HG03196 (cell line): ENCODE measurements around the gene TNFRSF6B.

ENCODE experiments used
- ATAC-seq: cut with Tn5 transposase; IDR thresholded peaks from one replicate; pipeline ENCODE4 v1.9.1; 2021; ENCODE audit not compliant: unreplicated experiment

Gene TNFRSF6B

DNA sequence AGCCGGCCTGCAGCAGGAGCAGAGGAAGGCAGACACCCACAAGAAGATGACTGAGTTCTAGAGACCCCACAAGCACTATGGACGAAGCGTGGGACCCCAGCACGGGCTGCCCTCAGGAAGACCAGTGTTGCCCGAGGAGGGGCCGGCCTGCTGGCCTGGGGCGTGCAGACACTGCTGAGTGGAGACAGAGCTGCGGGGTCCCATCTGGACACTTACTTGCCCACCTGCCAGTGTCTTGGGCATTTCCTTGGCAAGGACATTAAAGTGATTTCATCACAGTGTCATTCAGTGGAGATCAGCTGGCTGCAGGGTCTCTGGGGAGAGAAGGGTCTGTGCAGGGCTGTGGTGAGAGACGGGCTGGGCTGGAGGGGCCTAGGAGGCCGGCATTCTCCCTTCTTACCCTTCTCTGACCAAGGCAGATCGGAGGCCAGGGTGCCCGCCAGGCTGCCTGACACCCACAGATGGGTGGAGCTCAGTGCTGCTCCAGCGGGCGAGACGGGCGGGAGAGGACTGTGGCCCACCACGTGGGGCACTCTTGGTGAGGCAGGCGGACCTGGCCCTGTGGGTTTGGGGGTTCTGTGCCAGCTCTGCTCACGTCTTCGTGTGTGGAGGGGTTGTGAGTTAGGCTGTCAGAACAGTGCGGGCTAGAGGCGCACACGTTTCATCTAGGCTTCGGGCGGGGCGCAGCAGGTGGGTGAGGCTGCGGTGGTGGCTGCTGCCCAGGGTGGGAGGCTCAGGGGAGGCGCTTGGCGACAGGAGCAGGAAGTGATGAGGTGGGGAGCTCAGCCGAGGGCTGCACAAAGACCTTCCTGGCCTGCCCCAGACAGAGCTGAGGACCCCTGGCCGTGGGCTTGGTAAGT lies 39.6 kb downstream of the TNFRSF6B start, which contains the start of gene LIME1:
LIME1 (plus strand) TSS at position 806 of the 860 bp plus-strand sequence. CDS start 886 bp downstream, outside the sequence.
- no peak for ATAC-seq

DNA sequence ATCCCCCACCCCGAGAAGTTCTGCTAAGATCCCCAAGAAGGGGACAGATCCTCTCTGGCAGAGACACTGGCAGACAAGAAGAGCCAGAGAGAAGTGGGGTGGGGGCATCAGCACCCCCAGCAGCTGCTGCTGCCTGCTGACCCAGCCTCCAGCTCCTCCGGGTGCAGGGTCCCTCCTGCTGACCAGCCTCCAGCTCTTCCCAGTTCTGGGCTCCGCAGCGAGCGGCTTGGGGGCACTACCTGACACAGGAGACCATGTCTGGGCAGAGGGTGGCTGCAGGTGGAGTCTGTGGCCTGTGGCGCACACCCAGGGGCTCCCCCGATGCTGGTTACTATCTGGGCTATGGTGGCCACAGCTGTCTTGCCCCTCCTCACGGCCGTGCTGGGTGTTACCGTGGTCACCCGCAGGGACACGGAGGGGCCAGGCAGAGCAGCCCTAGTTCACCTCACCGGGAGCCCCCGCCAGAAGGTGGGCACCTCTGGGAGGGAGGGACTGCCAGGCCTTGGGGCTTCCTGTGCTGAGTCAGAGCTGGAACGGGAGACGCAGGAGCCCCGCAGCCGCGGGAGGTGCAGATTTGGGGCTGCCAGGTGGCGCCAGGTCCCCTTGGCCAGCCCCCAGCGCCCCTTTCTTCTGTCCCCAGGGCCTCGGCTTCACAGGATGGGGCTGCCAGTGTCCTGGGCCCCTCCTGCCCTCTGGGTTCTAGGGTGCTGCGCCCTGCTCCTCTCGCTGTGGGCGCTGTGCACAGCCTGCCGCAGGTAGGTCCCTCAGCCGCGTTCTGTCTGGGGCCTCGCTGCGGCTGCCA lies 40.6 kb downstream of the TNFRSF6B start:
- no peak for ATAC-seq

DNA sequence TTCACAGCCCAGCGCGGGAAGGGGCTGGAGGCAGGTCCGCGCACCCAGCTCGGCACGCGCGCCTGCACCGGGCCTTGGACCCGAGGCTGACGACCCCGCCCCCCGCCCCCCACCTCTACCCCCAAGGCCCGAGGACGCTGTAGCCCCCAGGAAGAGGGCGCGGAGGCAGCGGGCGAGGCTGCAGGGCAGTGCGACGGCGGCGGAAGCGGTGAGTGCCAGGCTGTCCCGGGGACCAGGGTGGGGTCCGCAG lies 41.2 kb downstream of the TNFRSF6B start:
- no peak for ATAC-seq

DNA sequence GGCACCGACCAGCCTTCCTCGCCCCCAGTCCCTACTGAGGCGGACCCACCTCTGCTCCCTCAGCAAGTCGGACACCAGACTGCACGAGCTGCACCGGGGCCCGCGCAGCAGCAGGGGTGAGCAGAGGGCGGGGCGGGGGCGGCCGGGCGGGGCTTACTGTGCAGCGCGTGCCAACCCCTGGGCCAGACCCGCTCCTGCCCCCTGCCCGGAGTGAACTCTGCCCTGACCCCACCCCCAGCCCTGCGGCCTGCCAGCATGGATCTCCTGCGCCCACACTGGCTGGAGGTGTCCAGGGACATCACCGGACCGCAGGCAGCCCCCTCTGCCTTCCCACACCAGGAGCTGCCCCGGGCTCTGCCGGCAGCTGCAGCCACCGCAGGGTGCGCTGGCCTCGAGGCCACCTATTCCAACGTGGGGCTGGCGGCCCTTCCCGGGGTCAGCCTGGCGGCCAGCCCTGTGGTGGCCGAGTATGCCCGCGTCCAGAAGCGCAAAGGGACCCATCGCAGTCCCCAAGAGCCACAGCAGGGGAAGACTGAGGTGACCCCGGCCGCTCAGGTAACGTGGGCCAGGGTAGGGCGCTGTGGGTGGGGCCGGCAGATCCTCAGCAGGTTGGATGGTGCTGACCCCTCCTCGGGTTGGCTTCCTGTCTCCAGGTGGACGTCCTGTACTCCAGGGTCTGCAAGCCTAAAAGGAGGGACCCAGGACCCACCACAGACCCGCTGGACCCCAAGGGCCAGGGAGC lies 41.7 kb downstream of the TNFRSF6B start:
- ATAC-seq = no peak

DNA sequence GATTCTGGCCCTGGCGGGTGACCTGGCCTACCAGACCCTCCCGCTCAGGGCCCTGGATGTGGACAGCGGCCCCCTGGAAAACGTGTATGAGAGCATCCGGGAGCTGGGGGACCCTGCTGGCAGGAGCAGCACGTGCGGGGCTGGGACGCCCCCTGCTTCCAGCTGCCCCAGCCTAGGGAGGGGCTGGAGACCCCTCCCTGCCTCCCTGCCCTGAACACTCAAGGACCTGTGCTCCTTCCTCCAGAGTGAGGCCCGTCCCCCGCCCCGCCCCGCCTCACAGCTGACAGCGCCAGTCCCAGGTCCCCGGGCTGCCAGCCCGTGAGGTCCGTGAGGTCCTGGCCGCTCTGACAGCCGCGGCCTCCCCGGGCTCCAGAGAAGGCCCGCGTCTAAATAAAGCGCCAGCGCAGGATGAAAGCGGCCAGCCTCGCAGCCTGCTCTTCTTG lies 42.3 kb downstream of the TNFRSF6B start:
- no peak for ATAC-seq

DNA sequence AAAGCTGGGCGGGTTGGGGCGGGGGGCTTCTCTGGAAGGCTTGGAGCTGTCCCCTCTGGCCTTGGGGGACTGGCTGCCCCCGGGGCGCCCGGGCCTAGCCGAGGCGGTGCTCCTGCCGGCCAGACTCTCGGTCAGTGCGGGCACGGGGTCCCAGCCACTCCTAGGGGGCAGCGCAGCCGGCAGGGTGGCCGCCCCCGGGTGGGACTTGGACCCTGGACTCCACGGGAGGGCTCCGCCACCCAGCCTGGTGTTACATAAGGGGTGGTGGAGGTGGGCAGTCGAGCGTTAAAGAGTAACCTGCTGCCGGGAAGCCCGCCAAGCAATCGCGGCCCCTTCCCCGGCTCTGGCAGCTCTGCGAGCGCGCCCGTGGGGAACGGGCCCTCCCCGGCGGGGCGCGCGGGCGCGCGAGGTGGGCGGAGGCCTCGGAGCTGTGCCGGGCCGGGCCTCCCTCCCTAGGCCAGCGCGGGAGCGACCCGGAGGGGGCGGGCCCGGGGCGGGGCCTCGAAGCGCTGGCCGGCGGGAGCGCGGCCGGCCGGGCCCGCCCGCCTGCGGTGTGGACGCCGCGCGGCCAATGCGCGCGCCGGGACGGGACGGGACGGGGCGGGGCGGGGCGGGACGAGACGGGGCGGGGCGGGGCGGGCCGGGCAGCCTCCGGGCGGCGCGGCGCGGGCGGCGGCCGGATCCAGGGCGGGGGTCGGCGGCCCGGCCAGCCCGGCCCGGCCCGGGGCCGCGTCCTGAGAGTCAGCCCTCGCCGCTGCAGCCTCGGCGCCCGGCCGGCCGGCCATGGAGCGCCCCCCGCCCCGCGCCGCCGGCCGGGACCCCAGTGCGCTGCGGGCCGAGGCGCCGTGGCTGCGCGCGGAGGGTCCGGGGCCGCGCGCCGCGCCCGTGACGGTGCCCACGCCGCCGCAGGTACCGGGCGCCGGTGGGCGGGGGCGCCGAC lies 42.9 kb downstream of the TNFRSF6B start, which contains the start of gene SLC2A4RG:
SLC2A4RG (plus strand) TSS at position 647 of the 940 bp plus-strand sequence; CDS start at position 784, 137 bp downstream.
- ATAC-seq = peak; percentile 47

DNA sequence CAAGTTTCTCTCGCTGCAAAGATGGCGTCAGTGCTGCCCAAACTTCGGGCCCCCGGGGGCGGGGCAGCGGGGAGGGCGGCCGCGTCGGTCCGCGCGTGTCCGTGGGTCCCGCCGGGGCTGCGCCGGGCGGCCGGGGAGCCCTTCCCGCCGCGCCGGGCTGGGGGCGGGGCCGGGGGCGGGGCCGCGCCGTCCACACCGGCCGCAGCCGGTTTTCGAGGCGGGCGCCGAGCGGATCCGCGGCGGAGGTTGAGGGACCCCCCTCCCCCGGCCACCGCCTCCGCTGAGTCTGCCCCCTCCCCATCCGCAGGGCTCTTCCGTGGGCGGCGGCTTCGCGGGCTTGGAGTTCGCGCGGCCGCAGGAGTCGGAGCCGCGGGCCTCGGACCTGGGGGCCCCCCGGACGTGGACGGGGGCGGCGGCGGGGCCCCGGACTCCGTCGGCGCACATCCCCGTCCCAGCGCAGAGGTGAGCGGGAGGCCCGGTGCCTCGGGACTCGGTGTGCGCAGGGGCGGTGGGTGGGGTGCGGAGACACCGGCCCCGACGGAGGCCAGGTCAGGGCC lies 43.7 kb downstream of the TNFRSF6B start:
- ATAC-seq = no peak

DNA sequence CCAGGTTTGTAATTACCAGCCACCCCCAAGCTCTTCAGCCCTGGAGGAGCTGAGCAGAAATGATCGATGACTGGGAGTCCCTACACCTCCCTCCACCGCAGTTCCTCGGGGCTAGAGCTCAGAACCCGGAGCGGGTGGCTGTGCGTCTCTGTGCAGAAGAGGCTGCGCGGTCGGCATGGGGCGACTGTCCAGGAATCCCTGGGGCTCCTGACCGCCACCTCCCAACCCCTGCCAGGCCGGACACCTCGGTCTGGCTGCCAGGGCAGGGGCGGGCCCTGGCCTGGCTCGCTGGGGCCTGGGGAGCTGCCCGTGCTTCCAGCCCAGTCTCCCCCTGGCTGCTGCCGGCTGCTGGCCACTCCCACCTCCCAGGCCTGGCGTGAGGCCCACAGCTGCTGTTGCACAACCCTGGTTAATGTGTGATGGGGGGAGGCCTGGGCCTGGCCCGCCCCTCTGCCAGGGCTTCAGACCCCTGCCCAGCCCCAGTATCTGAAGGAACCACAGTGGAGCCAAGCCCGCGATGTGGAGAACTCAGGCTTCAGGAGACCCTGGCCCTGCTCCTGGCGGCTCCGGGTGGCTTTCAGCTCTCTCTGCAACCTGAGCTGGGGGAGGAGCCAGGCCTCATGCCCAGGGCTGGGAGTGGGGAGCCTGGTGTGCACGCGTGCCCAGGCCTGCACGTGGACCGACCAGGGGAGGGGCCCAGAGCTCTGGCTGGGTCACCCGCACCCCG lies 44.3 kb downstream of the TNFRSF6B start:
- no peak for ATAC-seq

DNA sequence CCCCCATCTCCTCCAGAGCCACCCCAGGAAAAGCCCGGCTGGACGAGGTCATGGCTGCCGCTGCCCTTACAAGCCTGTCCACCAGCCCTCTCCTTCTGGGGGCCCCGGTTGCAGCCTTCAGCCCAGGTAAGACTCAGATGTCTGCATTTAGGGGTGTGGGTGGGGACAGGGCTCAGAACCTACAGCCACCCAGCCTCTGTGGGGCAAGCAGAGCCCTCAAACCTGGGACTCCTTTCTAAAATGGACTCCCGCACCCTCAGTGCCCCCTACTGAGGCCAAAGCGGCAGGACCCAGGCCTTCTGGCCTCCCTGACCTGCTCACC lies 44.9 kb downstream of the TNFRSF6B start:
- no peak for ATAC-seq

DNA sequence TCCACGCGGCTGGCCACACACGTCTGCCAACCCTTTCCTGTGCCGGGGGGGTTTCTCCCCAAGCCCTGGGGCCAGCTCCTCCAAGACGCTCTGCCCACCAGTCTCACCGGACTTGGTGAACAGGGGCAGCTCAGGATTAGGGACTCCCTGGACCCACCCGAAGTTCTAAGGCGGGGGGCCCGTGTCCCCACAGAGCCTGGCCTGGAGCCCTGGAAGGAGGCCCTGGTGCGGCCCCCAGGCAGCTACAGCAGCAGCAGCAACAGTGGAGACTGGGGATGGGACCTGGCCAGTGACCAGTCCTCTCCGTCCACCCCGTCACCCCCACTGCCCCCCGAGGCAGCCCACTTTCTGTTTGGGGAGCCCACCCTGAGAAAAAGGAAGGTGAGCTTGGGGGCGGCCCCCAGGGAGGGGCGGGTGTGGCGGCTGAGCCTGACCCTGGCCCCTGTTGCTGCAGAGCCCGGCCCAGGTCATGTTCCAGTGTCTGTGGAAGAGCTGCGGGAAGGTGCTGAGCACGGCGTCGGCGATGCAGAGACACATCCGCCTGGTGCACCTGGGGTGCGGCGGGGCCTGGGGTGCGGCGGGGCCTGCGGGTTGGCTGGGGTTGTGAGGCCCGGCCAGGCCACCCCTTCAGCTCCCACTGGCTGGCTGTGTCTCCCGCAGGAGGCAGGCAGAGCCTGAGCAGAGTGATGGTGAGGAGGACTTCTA lies 45.4 kb downstream of the TNFRSF6B start:
- no peak for ATAC-seq

DNA sequence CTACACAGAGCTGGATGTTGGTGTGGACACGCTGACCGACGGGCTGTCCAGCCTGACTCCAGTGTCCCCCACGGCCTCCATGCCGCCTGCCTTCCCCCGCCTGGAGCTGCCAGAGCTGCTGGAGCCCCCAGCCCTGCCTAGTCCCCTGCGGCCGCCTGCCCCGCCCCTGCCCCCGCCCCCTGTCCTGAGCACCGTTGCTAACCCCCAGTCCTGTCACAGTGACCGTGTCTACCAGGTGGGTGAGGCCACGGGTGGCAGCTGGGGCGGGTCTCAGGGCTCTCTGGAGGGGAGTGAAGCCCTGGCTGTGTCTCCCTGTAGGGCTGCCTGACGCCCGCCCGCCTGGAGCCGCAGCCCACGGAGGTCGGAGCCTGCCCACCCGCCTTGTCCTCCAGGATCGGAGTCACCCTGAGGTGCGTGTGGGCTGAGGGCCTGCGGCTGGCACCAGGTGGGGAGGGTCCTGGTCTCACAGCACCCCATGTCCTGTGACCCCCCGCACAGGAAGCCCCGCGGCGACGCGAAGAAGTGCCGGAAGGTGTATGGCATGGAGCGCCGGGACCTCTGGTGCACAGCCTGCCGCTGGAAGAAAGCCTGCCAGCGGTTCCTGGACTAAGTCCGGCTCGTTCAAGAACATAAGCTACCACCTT lies 46.1 kb downstream of the TNFRSF6B start:
- no peak for ATAC-seq

DNA sequence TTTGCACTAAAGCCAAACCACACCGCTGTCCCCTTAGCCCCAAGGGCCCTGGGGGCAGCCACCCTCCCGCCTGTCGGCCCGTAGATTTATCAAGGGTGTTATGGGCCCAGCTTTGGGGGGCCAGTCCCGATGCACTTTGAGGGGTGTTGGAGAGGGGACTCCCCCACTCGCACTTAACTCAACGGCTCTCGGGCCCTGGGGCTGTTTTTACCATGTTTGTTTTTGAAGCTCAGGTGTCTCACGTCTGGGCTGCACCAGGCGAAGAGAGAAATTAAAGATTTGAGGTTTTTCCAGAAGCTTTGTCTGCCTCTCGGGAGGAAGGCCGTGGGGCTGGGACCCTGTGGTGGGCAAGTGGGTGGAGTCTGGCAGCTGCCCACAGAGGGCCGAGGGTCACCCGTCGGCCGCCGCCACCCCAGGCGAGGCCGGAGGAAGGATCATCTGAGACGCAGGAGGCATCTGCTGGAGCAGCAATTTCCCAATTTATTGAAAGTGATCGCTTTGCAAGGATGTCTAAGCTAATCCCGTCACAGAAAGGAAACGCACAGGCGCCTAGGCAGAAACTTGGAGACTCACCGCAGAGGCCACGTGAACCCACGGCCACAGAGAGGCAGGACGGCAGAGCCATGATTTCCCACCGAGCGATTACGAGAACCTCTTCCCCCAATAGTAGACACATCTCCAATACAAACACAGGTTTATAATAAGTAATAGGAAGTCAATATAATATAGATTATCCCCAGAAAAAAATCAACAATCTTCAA lies 46.9 kb downstream of the TNFRSF6B start:
- no peak for ATAC-seq

DNA sequence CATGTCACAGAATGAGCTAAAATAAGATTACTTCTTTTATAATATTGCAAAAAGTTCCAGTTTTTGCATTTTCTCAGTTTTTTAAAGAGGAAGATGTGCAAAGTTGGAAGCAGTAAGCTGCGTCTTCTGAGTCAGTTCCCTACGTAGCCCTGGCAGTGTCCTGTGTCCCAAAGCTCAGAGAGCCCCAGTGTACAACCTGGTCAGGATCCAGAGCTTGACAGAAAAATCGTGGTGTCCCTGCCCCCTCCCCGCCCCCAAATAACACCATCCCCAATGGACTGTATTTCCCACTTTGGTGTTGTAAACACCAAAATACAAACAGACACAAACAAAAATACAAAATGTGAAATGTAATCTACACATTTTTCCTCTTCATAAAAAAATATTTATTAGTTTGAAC lies 47.7 kb downstream of the TNFRSF6B start:
- ATAC-seq = no peak

DNA sequence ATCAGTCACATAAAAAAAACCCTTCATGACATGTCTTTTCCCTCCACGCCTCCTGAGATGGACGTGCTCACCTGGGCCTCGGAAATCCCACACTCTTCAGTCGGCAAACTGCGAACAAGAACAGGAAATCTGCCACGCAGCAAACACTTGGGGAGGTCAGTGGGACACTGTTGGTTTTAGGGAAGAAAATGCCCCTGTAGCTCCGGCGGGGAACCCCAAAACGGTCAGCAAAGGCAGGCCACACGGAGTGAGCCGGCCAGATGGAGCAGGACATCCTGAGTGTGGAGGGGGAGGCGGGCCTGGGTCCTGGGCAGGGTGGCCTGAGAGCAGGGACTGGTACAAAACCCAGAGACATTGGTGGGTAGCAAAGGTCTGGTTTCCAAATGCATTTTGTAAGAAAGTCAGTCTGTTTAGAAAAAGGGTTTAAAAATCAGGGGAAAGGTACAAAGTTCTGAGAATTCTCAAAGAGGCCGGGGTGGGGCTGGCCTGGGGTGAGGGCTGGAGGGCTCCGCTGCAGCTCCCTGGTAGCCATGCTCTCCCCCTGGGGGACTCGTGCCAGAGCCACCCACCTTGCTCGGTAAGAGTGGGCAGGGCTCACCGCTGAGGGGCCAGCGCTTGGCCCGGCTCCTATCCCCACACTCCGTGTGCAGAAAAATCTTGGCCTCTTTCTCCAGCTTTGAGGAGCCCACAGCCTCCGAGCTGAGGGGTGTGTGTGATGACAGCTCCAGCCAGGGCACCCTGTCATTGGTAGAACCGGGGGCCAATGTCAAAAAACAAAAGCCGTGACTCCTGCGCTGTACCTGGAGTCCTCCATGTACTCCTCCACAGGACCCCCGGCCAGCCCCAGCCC lies 48.3 kb downstream of the TNFRSF6B start:
- no peak for ATAC-seq

DNA sequence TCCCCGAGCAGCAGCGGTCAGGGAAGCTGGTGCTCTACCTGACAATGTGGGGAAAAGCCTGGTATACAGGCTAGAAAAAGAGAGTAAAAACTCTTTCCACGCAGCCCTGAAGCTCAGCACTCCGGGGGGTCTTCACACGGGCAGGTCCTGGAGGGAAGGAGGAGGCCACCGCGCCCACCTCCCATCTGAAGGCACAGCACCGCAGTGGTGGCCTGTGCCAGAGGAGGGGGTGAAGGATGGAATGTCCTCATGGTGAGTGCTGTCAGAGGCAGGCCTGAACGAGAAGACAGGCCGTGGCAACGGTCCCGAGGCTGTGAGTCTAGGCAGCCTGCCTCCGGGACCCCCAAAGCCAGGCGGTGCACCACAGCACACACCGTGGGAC lies 49.0 kb downstream of the TNFRSF6B start:
- ATAC-seq = no peak

DNA sequence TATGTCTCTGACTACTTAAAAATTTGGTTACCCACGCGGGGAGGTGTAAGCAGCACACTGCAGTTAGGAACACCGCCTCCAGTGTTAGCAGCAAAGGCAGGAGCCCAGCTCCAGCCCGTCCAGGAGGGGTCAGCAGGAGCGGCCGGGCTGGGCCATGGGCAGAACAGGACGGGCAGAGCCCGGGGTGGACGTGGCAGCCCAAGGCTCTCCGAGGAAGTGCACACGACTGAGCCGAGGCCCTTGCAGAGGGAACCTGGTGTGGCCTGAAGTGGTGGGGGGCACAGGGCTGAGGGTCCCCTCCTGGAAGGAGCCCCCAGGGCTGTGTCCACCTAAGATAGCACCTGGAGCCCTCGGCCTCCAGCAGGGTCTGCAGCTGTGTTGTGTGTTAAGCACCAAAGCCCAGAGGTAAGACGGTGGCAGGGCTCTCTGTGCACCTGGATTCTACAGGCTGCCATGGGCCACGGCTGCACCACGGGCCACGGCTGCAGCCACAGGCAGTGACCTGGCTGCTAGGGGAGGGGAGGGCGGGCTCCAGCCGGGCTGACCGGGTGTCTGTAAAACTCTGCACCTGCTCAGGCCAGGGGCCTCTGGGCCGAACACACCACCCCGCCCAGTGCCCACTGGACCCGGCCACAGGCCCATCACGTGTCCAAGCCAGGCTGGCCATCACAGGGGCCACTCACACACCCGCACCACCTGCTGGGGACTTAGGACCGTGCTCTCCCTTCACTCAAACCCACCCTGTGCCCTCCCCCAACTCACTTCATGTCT lies 49.7 kb downstream of the TNFRSF6B start:
- no peak for ATAC-seq
